HCT116 (cell line): ENCODE data around the gene EEA1. TPM values are rescaled to one million over a fixed set of nuclear protein-coding genes. Genes with fewer than 3 reads are reported as not detected.
A peak's percentile ranks its signal among the peaks of the same experiment; 100 is the strongest.
"Not testable (repeated sequence)": the region's sequence is repeated elsewhere in the genome, so short reads cannot be mapped to it uniquely, and the experiment has no call there.

Experiments used
- ATAC-seq: fragments of 200-7000 bp; cut with Tn5 transposase; 2 replicates; pipeline ENCODE4 v1.9.1; 2020; ENCODE audit warnings: mild to moderate bottlenecking, moderate library complexity
- BruUV-seq: library from RNA; stranded (reverse); fragments of 400-500 nt; replicated peaks from 2 replicates; lab custom pipeline; 2021; lab: Mats Ljungman, UMichigan
- CTCF ChIA-PET: fragments of 300-600 bp; sonication (Branson Sonifier 250); formaldehyde crosslinking; loops from one replicate; lab custom pipeline; 2021; ENCODE audit warnings: antibody characterized with exemption; lab: Charles Lee
- POLR2A ChIA-PET: fragments of 300-600, 350-600 bp; sonication (Branson Sonifier 250); formaldehyde crosslinking; loops from one replicate; lab custom pipeline; 2021; ENCODE audit warnings: antibody characterized with exemption; lab: Charles Lee
- RAD21 ChIA-PET, 2 experiments: fragments of 300-600 bp; sonication (Branson Sonifier 250); formaldehyde crosslinking; loops; one replicate each; lab custom pipeline; 2023; ENCODE audit warnings: low total read pairs in 2 of 2; ENCODE audit not compliant: uncharacterized antibody in 2 of 2, unreplicated experiment in 2 of 2, low non-redundant PET in 1 of 2; lab: Charles Lee
- DNase-seq: peaks from one replicate; pipeline ENCODE4 v3.0.0-alpha.2; 2010; ENCODE audit warnings: low read depth, low spot score
- H2AFZ ChIP-seq: fragments of 200-600 bp; shearing (Covaris generic), sonication (generic); 2 replicates; pipeline ENCODE4 v1.6.1; 2017; ENCODE audit warnings: low read depth, mixed run types, mixed read lengths, antibody characterized with exemption, low read length; ENCODE audit not compliant: poor library complexity, severe bottlenecking
- H3K27ac ChIP-seq: 2 replicates; pipeline ENCODE4 v1.5.1; 2012; ENCODE audit warnings: low read depth, low read length
- H3K27me3 ChIP-seq: fragments of 200-600 bp; sonication (generic); 2 replicates; pipeline ENCODE4 v1.6.1; 2016; ENCODE audit warnings: mixed run types, low read length, mixed read lengths; ENCODE audit not compliant: insufficient read depth
- H3K36me3 ChIP-seq, 2 experiments: fragments of 200-500 bp in 1 of 2; fragments of 200-600 bp in 1 of 2; sonication (Bioruptor generic) in 1 of 2; sonication (generic) in 1 of 2; 2 replicates each; pipeline versions ENCODE4 v1.5.1 to v1.6.1; 2014 to 2016; ENCODE audit warnings: low read length in 2 of 2, inconsistent platforms in 1 of 2, mixed read lengths in 1 of 2, mixed run types in 1 of 2; ENCODE audit not compliant: insufficient read depth in 2 of 2, control insufficient read depth in 1 of 2
- H3K4me1 ChIP-seq, 2 experiments: fragments of 200-600 bp in 1 of 2; sonication (generic) in 1 of 2; 2 replicates each; pipeline versions ENCODE4 v1.5.1 to v1.6.1; 2012 to 2017; ENCODE audit warnings: low read length in 2 of 2, inconsistent platforms in 1 of 2, mild to moderate bottlenecking in 1 of 2, mixed read lengths in 1 of 2, mixed run types in 1 of 2, moderate library complexity in 1 of 2; ENCODE audit not compliant: insufficient read depth in 2 of 2, control insufficient read depth in 1 of 2
- H3K4me2 ChIP-seq: fragments of 200-600 bp; sonication (generic); 2 replicates; pipeline ENCODE4 v1.6.1; 2017; ENCODE audit warnings: mixed run types, low read length, mixed read lengths
- H3K4me3 ChIP-seq, 2 experiments: fragments of 200-600 bp in 1 of 2; sonication (generic) in 1 of 2; replicated peaks in 1 of 2; 2 replicates each; pipeline ENCODE4 v1.5.1; 2011 to 2016; ENCODE audit warnings: low read length in 2 of 2, control low read depth in 1 of 2, low read depth in 1 of 2, mild to moderate bottlenecking in 1 of 2, mixed read lengths in 1 of 2, mixed run types in 1 of 2
- H3K79me2 ChIP-seq: fragments of 200-600 bp; sonication (generic); 2 replicates; pipeline ENCODE4 v1.6.1; 2017; ENCODE audit warnings: mild to moderate bottlenecking, mixed run types, low read length, moderate library complexity, mixed read lengths; ENCODE audit not compliant: insufficient read depth
- H3K9ac ChIP-seq: fragments of 200-600 bp; sonication (generic); 2 replicates; pipeline ENCODE4 v1.6.1; 2016; ENCODE audit warnings: low read length, mixed read lengths
- H3K9me2 ChIP-seq: fragments of 200-600 bp; sonication (generic), shearing (Covaris generic); 2 replicates; pipeline ENCODE4 v1.6.1; 2017; ENCODE audit warnings: mixed run types, mild to moderate bottlenecking, moderate library complexity; ENCODE audit not compliant: insufficient read depth
- H3K9me3 ChIP-seq, 2 experiments: fragments of 200-500 bp in 1 of 2; fragments of 200-600 bp in 1 of 2; sonication (Bioruptor generic) in 1 of 2; sonication (generic) in 1 of 2; 2 replicates each; pipeline ENCODE4 v1.6.1; 2014 to 2017; ENCODE audit warnings: low read length in 2 of 2, mixed read lengths in 2 of 2, inconsistent platforms in 1 of 2, low read depth in 1 of 2, mild to moderate bottlenecking in 1 of 2, mixed run types in 1 of 2, moderate library complexity in 1 of 2; ENCODE audit not compliant: control insufficient read depth in 1 of 2, insufficient read depth in 1 of 2
- H4K20me1 ChIP-seq: fragments of 200-600 bp; sonication (generic), shearing (Covaris generic); 2 replicates; pipeline ENCODE4 v1.6.1; 2017; ENCODE audit warnings: mixed run types, mild to moderate bottlenecking, moderate library complexity; ENCODE audit not compliant: insufficient read depth
- ATF3 ChIP-seq: IDR thresholded peaks from 2 replicates; pipeline ENCODE4 v1.6.1; 2012
- CBX3 ChIP-seq: IDR thresholded peaks from 2 replicates; pipeline ENCODE4 v1.6.1; 2012; ENCODE audit warnings: low read depth
- CEBPB ChIP-seq: IDR thresholded peaks from 2 replicates; pipeline ENCODE4 v1.6.1; 2012; ENCODE audit warnings: low read depth
- ELF1 ChIP-seq: IDR thresholded peaks from 2 replicates; pipeline ENCODE4 v1.6.1; 2012; ENCODE audit warnings: low read depth, borderline replicate concordance
- EZH2phosphoT487 ChIP-seq: fragments of 200-600 bp; IDR thresholded peaks from 2 replicates; pipeline ENCODE4 v1.6.1; 2018; ENCODE audit warnings: antibody characterized with exemption, borderline replicate concordance
- FOSL1 ChIP-seq: IDR thresholded peaks from 2 replicates; pipeline ENCODE4 v1.6.1; 2012; ENCODE audit warnings: low read depth
- POLR2A ChIP-seq: IDR thresholded peaks from 2 replicates; pipeline ENCODE4 v1.7.0; 2011; ENCODE audit warnings: borderline replicate concordance; ENCODE audit not compliant: insufficient read depth, insufficient read length; ENCODE audit errors: extremely low read depth
- POLR2AphosphoS5 ChIP-seq: IDR thresholded peaks from 2 replicates; pipeline ENCODE4 v1.6.1; 2011; ENCODE audit warnings: mild to moderate bottlenecking, low read depth, low read length, moderate library complexity
- RAD21 ChIP-seq: IDR thresholded peaks from 2 replicates; pipeline ENCODE4 v1.6.1; 2012; ENCODE audit warnings: low read depth, mild to moderate bottlenecking
- SIN3A ChIP-seq: IDR thresholded peaks from 2 replicates; pipeline ENCODE4 v1.6.1; 2012; ENCODE audit warnings: low read depth
- SP1 ChIP-seq: IDR thresholded peaks from 2 replicates; pipeline ENCODE4 v1.6.1; 2012; ENCODE audit warnings: low read depth
- SRF ChIP-seq: IDR thresholded peaks from 2 replicates; pipeline ENCODE4 v1.6.1; 2012; ENCODE audit warnings: low read depth
- TCF7L2 ChIP-seq: IDR thresholded peaks from 2 replicates; pipeline ENCODE4 v1.7.0; 2011; ENCODE audit warnings: borderline replicate concordance, inconsistent platforms; ENCODE audit not compliant: insufficient read depth, insufficient read length; ENCODE audit errors: extremely low read depth
- ZFX ChIP-seq: fragments of 450-650 bp; IDR thresholded peaks from 2 replicates; pipeline ENCODE4 v1.6.1; 2017
- ZNF274 ChIP-seq: fragments of 200-500 bp; sonication (Bioruptor generic); IDR thresholded peaks from 2 replicates; pipeline ENCODE4 v1.6.1; 2014; ENCODE audit warnings: mild to moderate bottlenecking, low read depth, low read length, inconsistent platforms
- intact Hi-C: fragments of 100-400 bp; cut with micrococcal nuclease; formaldehyde crosslinking; loops from 2 replicates; pipeline ENCODE4 v1.10.0; 2022
- total RNA-seq: library from RNA; stranded (reverse); gene quantifications from one replicate; pipeline ENCODE4 v1.2.1, GENCODE V29; 2021; ENCODE audit not compliant: unreplicated experiment
- TF ChIP-seq, protein P1 (sequence below): IDR thresholded peaks from 2 replicates; pipeline ENCODE4 v1.6.1; 2012; ENCODE audit warnings: low read depth

EEA1 gene
- total RNA-seq, 1 experiment from 2014 or later, result 13.8 TPM

DNA sequence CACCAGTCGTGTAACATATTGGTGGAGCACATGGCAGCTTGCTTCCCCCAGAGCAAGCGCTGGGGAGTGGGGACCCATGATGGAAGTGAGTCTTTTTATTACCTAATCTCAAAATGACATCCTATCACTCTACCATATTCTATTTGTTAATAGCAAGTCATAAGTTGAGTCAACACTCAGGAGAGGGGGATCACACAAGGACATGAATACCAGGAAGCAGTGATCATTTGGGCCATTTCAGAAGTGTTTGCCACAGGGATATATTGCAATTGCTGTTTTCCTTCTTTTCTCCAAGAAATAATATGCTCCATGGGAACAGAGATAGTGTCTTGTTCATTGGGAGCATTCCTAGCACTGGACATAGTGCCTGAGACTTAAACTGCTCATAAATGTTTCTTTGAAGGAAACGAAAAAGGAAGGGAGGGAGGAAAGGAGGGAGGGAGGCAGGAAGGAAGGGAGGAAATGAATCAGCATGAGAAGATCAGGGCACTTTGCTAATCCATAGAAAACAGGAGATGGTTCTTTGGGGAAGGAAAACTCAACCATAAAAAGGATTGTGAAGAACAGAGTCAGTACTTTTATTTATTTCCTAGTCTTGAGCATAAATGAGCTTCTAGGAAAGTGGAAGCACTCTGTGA lies 39.2 kb upstream of the EEA1 start:
- Histone ChIP-seq H3K4me1 (peaks cover 8 to 38% of the 10 kb centered on the region in 2 experiments; a peak in 3 of 4 replicates), H3K4me2 (peak overlapping the region; percentile 6; the same call in 1 of the 2 replicates), H4K20me1 (no peaks in the 10 kb centered on the region), H3K36me3 (no peaks in the 10 kb centered on the region), H3K9me3 (no peaks in the 10 kb centered on the region), H3K4me3 (no peak overlapping the region), H3K9ac (no peak overlapping the region), H3K9me2 (no peaks in the 10 kb centered on the region), H3K79me2 (no peaks in the 10 kb centered on the region), H3K27ac (no peak overlapping the region), H3K27me3 (no peaks in the 10 kb centered on the region), H2AFZ (peak overlapping the region; percentile 12)
- BruUV-seq, result no TSS peak
- DNase-seq (no peak), ATAC-seq (no peak)
- POLR2A ChIA-PET, result no interaction called here
- no peak for TF ChIP-seq ATF3
- TF ChIP-seq ZNF274, result no peak
- TF ChIP-seq SRF, result no peak
- no peak for TF ChIP-seq EZH2phosphoT487
- no peak for TF ChIP-seq ELF1
- no peak for TF ChIP-seq TCF7L2
- no peak for TF ChIP-seq CEBPB
- no peak for TF ChIP-seq POLR2AphosphoS5
- TF ChIP-seq, protein P1, sequence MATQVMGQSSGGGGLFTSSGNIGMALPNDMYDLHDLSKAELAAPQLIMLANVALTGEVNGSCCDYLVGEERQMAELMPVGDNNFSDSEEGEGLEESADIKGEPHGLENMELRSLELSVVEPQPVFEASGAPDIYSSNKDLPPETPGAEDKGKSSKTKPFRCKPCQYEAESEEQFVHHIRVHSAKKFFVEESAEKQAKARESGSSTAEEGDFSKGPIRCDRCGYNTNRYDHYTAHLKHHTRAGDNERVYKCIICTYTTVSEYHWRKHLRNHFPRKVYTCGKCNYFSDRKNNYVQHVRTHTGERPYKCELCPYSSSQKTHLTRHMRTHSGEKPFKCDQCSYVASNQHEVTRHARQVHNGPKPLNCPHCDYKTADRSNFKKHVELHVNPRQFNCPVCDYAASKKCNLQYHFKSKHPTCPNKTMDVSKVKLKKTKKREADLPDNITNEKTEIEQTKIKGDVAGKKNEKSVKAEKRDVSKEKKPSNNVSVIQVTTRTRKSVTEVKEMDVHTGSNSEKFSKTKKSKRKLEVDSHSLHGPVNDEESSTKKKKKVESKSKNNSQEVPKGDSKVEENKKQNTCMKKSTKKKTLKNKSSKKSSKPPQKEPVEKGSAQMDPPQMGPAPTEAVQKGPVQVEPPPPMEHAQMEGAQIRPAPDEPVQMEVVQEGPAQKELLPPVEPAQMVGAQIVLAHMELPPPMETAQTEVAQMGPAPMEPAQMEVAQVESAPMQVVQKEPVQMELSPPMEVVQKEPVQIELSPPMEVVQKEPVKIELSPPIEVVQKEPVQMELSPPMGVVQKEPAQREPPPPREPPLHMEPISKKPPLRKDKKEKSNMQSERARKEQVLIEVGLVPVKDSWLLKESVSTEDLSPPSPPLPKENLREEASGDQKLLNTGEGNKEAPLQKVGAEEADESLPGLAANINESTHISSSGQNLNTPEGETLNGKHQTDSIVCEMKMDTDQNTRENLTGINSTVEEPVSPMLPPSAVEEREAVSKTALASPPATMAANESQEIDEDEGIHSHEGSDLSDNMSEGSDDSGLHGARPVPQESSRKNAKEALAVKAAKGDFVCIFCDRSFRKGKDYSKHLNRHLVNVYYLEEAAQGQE, result no peak
- TF ChIP-seq RAD21, result no peak
- TF ChIP-seq SP1, result no peak
- TF ChIP-seq CBX3, result no peak
- no peak for TF ChIP-seq POLR2A
- no peak for TF ChIP-seq FOSL1
- no peak for TF ChIP-seq SIN3A
- no peak for TF ChIP-seq ZFX
- CTCF ChIA-PET, result interaction anchor here (0.8 kb wide), 1 partner anchor 19 kb away, joined by 4 read pairs; no protein-coding TSS in a partner anchor
- intact Hi-C loops, result no loop called here
- RAD21 ChIA-PET, result no interaction called here

DNA sequence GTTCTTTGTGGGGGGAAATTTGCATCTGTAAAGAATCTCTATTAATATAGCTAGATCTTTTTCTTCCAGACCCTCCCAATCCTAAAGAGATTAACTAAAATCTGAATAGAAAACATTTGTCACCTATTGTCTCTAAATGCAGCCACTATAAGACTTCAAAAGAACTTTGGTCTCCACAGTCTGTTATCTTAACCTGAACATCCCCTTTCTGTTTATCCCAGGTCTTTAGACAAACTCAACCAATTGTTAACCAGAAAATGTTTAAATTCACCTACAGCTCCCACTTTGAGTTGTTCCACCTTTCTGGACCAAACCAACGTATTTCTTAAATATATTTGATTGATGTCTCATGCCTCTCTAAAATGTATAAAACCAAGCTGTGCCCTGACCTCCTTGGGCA lies 35.3 kb upstream of the EEA1 start:
- H3K9me3 ChIP-seq, H3K9me2 ChIP-seq, H3K4me2 ChIP-seq, H4K20me1 ChIP-seq, BruUV-seq, ATAC-seq, H3K9ac ChIP-seq, RAD21 ChIA-PET, intact Hi-C loops, H3K27ac ChIP-seq, H3K79me2 ChIP-seq, CTCF ChIA-PET, H3K36me3 ChIP-seq, H3K4me3 ChIP-seq, H3K27me3 ChIP-seq, H2AFZ ChIP-seq, DNase-seq, POLR2A ChIA-PET: not testable (repeated sequence)
- H3K4me1 ChIP-seq, result peaks cover 0 to 13% of the 10 kb centered on the region in 2 experiments; a peak in 2 of 4 replicates
